Measurements from ENCODE around the gene SLC39A11.

The SLC39A11 gene

GRCh38 chr17:72846399-72846798, 246.1 kb downstream of the SLC39A11 start:
- H4K20me1 ChIP-seq (ENCODE audit: insufficient read depth): no peaks in the 10 kb centered on the region
- H3K27me3 ChIP-seq (ENCODE audit: insufficient read depth, low read depth): no peaks in the 10 kb centered on the region
- H3K4me3 ChIP-seq (IDR thresholded peaks at IDR 0.05; ENCODE audit: insufficient read depth, low read depth, low read length): no peak overlapping the region
- no peak overlapping the region for H2AFZ ChIP-seq (ENCODE audit: low read depth)
- no peaks in the 10 kb centered on the region for H3K4me1 ChIP-seq (ENCODE audit: low read depth, poor library complexity, severe bottlenecking)
- no peak overlapping the region for H3K9ac ChIP-seq
- no peak for TF ChIP-seq CTCF (conservative IDR thresholded peaks at IDR 0.05; ENCODE audit: low read depth, low read length)
- no peaks in the 10 kb centered on the region for H3K79me2 ChIP-seq (ENCODE audit: insufficient read depth, low read depth)
- no peak overlapping the region for H3K4me2 ChIP-seq
- H3K27ac ChIP-seq: no peak overlapping the region
- no peaks in the 10 kb centered on the region for H3K36me3 ChIP-seq (ENCODE audit: insufficient read depth)

- no peak overlapping the region for H3K27ac ChIP-seq
Measured at GRCh38 chr17:72843591-72843990, 248.9 kb downstream of the SLC39A11 start.

GRCh38 chr17:72840019-72840418, 252.5 kb downstream of the SLC39A11 start:
- H3K36me3 ChIP-seq (ENCODE audit: insufficient read depth): no peaks in the 10 kb centered on the region

More at GRCh38 chr17:72843591-72843990, 248.9 kb downstream of the SLC39A11 start:
- Histone ChIP-seq H4K20me1 (ENCODE audit: insufficient read depth) (no peaks in the 10 kb centered on the region), H2AFZ (ENCODE audit: low read depth) (no peak overlapping the region), H3K27me3 (ENCODE audit: insufficient read depth, low read depth) (no peaks in the 10 kb centered on the region), H3K4me1 (ENCODE audit: low read depth, poor library complexity, severe bottlenecking) (no peaks in the 10 kb centered on the region), H3K79me2 (ENCODE audit: insufficient read depth, low read depth) (no peaks in the 10 kb centered on the region), H3K9ac (no peak overlapping the region), H3K4me3 (IDR thresholded peaks at IDR 0.05; ENCODE audit: insufficient read depth, low read depth, low read length) (no peak overlapping the region), H3K36me3 (ENCODE audit: insufficient read depth) (no peaks in the 10 kb centered on the region), H3K4me2 (no peak overlapping the region)
- no peak for TF ChIP-seq CTCF (conservative IDR thresholded peaks at IDR 0.05; ENCODE audit: low read depth, low read length)

GRCh38 chr17:72839131-72839725, 253.3 kb downstream of the SLC39A11 start:
- Histone ChIP-seq H3K27me3 (ENCODE audit: insufficient read depth, low read depth) (no peaks in the 10 kb centered on the region), H3K4me3 (IDR thresholded peaks at IDR 0.05; ENCODE audit: insufficient read depth, low read depth, low read length) (no peak overlapping the region), H3K4me2 (no peak overlapping the region), H2AFZ (ENCODE audit: low read depth) (no peak overlapping the region), H4K20me1 (ENCODE audit: insufficient read depth) (no peaks in the 10 kb centered on the region), H3K9ac (no peak overlapping the region), H3K4me1 (ENCODE audit: low read depth, poor library complexity, severe bottlenecking) (no peaks in the 10 kb centered on the region), H3K36me3 (ENCODE audit: insufficient read depth) (no peaks in the 10 kb centered on the region), H3K79me2 (ENCODE audit: insufficient read depth, low read depth) (no peaks in the 10 kb centered on the region), H3K27ac (no peak overlapping the region)
- no peak for TF ChIP-seq CTCF (conservative IDR thresholded peaks at IDR 0.05; ENCODE audit: low read depth, low read length)

More at GRCh38 chr17:72840019-72840418, 252.5 kb downstream of the SLC39A11 start:
- Histone ChIP-seq H3K4me3 (IDR thresholded peaks at IDR 0.05; ENCODE audit: insufficient read depth, low read depth, low read length) (no peak overlapping the region), H3K4me2 (no peak overlapping the region), H3K4me1 (ENCODE audit: low read depth, poor library complexity, severe bottlenecking) (no peaks in the 10 kb centered on the region), H3K9ac (no peak overlapping the region), H2AFZ (ENCODE audit: low read depth) (no peak overlapping the region), H3K79me2 (ENCODE audit: insufficient read depth, low read depth) (no peaks in the 10 kb centered on the region), H3K27me3 (ENCODE audit: insufficient read depth, low read depth) (no peaks in the 10 kb centered on the region), H3K27ac (no peak overlapping the region), H4K20me1 (ENCODE audit: insufficient read depth) (no peaks in the 10 kb centered on the region)
- TF ChIP-seq CTCF (conservative IDR thresholded peaks at IDR 0.05; ENCODE audit: low read depth, low read length): no peak
